CD4-positive, alpha-beta T cell treated with Interleukin-15 for 1 hour (primary cell): Measurements from ENCODE around the gene COL15A1.

Experiments used
- DNase-seq: peaks from one replicate; pipeline ENCODE4 v3.0.0-alpha.2; 2020

The COL15A1 gene

DNA sequence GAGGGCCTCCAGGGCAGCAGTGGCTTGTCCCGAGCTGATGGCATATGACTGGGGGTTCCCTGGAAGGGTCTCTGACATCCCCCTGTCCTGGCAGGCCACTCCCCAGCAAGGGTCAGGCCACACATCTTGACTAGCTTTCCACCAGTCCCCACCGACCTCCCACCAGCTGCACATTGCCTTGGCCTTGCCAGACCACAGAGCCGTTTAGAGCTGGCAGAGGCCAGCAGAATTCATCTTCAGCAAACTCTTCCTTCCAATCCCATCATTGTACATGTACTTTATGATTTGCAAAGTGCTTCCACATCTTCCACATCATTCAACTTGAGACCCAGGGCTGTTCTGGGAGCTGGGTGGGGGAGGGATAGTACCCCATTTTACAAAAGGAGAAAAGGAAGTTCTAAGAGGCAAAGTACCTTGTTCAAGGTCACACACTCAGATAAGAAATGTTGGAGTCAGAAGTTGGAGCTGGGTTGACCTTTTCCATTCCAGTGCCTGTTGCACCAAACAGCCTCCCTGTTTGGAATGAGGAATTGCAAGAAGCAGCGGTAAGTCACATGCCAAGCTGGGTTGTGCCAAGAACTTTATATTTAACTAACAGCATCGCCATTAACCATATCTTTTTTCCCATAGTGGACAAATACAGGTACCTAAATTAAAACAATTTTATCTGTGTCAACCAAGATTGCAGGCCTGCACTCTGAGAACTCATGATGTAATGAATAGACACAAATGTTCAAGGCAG lies 25.8 kb upstream of the COL15A1 start:
- no peak for DNase-seq

DNA sequence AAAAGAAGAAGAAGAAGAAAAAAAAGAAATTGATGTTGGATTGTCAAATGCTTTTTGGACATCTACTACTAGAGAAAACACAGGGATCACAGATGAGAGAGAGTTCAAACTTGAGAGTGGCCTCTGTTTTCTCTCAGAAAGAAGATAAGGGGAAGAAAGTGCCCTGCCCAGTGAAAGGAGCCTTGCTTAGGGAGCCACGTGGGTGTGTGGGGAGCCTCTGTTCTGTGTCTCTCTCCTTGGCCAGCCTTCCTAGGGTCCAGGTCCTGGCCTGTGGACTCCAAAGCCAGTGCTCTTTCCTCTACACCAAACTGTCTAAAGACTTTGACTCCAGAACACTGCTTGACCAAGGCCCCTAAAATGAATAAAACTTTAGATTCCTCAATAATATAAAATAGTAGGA lies 22.0 kb upstream of the COL15A1 start:
- DNase-seq, result no peak

GRCh38 chr9:98922721-98923435 lies 20.8 kb upstream of the COL15A1 start:
- no peak for DNase-seq

- no peak for DNase-seq
Observed at GRCh38 chr9:98923451-98924123, 20.1 kb upstream of the COL15A1 start.

DNA sequence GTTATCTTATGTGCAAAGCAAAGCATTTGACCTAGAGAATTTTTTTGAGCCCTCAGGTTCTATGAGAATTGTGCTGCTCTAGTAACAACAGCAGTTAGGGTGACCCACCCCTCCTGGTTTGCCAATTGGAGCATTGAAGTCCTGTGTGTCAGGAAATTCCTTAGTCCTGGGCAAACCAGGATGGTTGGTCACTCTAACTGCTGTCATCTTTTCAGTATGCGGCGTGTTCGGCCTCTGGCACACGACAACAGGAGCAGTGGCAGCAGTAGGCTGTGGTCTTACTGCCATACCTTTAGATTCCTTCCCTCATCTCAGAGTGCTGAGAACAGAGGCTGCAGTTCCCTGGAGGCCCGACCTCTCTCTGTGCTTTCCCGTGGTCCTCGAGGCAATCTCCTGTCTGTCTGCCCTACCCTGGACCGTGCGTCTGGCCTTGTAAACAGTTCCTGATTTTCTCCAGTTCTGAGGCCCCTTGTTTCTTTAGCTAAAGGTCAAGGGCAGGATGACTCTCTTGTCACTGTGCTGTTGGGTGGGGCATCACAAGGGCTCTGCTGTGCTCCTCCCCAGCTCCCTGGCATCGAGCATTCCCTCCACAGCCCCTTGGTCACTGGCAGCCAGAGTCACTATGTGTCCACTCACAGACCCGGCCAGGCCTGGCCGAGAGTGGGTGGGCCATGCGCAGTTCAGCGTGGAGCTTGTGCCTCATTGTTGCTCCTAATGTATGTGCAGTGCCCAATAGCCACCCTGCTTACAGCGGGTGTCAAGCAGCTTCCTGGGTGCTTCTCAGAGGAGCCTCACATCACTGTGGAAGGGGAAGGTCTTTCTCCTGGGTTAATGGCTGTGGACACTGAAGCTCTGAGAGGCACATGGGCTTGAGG lies 18.5 kb upstream of the COL15A1 start:
- DNase-seq, result no peak

DNA sequence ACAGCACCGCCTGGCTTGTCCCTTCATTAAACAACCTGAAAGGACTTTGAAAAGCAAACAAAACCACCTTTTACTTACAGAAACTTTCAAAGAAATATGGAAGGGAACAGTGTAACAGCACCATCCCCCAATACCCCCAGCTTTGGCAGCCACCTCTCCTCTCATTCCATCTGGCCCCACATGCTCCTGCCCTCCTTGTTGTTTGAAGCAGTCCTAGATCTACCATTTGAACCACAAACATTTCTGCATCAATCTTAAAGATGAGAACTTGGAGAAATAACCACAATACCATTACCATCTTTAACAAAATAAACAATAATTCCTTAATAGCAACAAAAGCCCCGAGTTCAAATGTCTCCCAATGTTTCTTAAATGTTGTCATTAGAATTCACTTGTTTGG lies 17.8 kb upstream of the COL15A1 start:
- no peak for DNase-seq

GRCh38 chr9:98927724-98928123 lies 16.0 kb upstream of the COL15A1 start:
- DNase-seq, result no peak

DNA sequence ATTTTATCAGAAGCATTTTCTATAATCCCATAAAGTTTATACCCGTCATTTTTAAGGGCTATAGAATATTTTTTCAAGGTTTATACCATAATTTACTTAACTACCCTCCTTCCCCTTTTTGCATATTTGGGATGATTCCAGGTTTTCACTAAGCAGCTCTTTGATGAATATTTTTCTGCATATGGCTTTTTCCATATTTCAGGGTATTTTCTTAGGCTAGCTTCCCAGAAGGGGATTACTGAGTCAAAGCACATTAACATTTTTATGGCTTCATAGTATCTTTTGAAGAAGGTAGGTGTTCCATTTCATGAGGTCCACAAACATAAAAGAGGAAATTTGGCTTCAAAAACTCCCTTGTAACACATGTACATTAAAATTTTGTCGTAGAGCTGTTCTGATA lies 14.6 kb upstream of the COL15A1 start:
- DNase-seq, result no peak

- no peak for DNase-seq
Observed at GRCh38 chr9:98929895-98930341, 13.8 kb upstream of the COL15A1 start.

GRCh38 chr9:98930792-98931191 lies 12.9 kb upstream of the COL15A1 start:
- DNase-seq, result no peak

GRCh38 chr9:98931600-98932389 lies 11.9 kb upstream of the COL15A1 start:
- no peak for DNase-seq

DNA sequence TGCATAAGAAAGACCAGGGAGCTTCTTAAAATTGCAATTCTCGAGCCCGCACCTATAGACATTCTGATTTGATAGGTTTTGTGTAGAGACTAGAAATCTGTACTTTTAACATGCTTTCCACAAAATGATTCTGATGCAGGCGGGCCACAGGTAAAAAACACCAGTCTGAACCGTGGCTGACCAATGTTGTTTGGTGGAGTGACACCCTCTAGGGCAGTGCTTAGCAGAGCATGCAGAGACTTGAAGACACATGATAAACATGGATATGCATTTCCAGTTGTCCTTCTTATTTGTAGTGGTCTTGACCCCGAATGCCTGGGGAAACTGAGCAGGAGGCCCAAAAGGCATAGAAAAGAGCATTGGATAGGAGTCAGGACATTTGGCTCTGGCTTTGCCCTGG lies 10.5 kb upstream of the COL15A1 start:
- DNase-seq, result no peak

GRCh38 chr9:98933890-98934289 lies 9.8 kb upstream of the COL15A1 start:
- no peak for DNase-seq

- DNase-seq, result no peak
Observed at GRCh38 chr9:98935071-98935505, 8.6 kb upstream of the COL15A1 start.

DNA sequence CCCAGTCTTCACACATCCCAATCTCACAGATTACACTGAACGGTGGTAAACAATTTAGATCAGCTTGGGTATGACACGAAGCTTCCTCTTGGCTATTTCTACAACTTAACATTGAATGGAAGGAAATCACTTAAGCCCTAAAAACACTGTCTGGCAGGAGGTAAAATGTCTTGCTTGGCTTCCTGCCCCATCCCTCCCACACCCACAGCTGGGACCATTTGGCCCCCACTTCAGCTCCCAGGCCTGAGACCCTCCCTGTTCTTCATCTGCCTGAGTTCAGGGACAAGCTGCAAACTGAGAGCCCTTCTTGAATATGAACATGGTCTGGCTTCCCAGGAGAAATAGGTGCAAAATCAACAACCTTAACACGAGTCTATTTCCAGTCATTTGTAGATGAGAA lies 3.4 kb upstream of the COL15A1 start:
- no peak for DNase-seq

DNA sequence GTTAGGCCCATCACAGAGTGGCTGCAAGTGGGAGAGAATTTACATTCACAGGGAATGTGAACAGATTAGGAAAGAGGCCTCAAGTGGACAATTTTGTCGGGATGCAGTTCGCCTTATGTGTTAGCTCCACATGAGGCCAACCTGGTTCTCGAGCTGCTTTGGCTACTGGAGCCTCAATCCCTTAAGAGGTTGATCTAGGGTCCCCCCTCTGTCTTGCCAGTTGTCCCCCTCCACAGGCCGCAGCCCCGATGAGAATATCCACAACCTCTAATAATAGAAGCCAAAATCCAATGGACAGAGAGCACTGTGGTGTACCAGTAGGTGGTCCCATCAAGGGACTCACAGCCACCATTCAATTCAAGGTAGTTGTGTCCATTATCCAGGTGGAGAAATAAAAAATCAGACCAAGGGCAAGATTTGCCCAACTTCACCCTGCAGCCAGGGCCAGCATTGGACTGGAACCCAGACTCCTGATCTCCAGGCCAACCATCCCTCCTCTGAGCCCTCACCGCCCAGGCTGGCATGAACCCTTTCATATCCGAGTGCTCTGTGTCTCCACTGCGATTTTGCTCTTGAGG lies 1.7 kb upstream of the COL15A1 start:
- no peak for DNase-seq

GRCh38 chr9:98942906-98943681 lies 613 bp upstream of the COL15A1 start:
- DNase-seq, result no peak

DNA sequence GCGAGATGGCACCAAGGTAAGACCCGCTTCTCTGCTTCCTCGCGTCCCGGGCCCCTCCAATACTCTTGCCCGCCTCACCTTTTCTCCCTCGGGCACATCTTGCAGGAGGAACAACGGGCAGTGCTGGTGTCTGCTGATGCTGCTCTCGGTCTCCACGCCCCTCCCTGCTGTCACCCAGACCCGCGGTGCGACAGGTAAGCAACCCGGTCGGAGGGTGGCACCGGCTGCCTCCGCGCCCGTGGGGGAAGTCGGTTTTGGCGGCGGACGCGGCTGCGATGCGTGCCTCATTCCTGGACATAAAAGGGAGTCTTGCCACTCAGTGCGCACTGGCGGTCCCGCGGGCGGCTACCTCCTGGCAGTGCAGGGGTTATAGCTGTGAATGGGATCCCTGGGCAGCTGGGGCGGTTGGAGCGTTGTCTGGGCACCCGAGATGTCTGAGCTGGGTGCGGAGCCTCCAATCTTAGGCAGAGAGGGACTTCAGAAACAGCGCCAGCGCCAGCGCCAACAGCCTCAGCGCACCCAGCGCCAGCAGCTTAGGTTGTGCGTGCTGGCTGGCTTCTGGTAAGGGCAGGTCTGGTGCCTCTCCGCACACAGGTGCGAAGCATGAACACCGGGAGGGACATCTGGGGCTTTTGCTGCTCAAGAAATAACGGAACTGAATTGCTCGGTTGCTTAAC lies 488 bp downstream of the COL15A1 start:
- DNase-seq, result no peak

- no peak for DNase-seq
Observed at GRCh38 chr9:98944734-98945074, 997 bp downstream of the COL15A1 start.

GRCh38 chr9:98949565-98949964 lies 5.9 kb downstream of the COL15A1 start:
- DNase-seq, result no peak
